Epidermal melanocyte (primary cell): ENCODE measurements around the gene TMEM52.

Experiments used
- DNase-seq: peaks from one replicate; pipeline ENCODE4 v3.0.0; 2011; ENCODE audit warnings: low spot score; ENCODE audit not compliant: insufficient read length

The TMEM52 gene

GRCh38 chr1:1873186-1873585, 45.9 kb downstream of the TMEM52 start:
- no peak for DNase-seq

- DNase-seq, result no peak
Observed at GRCh38 chr1:1872329-1872994, 46.6 kb downstream of the TMEM52 start.

- no peak for DNase-seq
Observed at GRCh38 chr1:1869469-1869868, 49.6 kb downstream of the TMEM52 start.
